Retinal pigment epithelial cell (primary cell): ENCODE measurements around the gene PRDM16.

Source experiments
- DNase-seq: peaks from one replicate; pipeline ENCODE4 v3.0.0-alpha.2; 2010; ENCODE audit warnings: low read depth
- H3K4me3 ChIP-seq: 2 replicates; pipeline ENCODE4 v1.5.1; 2011; ENCODE audit warnings: mild to moderate bottlenecking, low read length, control low read depth, moderate library complexity
- CTCF ChIP-seq: conservative IDR thresholded peaks from 2 replicates; pipeline ENCODE4 v1.5.1; 2011; ENCODE audit warnings: low read depth, low read length, control low read depth, inconsistent platforms

The PRDM16 gene

GRCh38 chr1:3402258-3403010, 333.4 kb downstream of the PRDM16 start:
- no peak for DNase-seq
- no peak for TF ChIP-seq CTCF

GRCh38 chr1:3403011-3403345, 334.0 kb downstream of the PRDM16 start:
- no peak overlapping the region for H3K4me3 ChIP-seq
- DNase-seq, result no peak
- no peak for TF ChIP-seq CTCF

More at GRCh38 chr1:3402258-3403010, 333.4 kb downstream of the PRDM16 start:
- H3K4me3 ChIP-seq, result no peak overlapping the region

- peak; percentile 52 for TF ChIP-seq CTCF
- no peak for DNase-seq
- H3K4me3 ChIP-seq, result no peak overlapping the region
These were observed 334.6 kb downstream of the PRDM16 start for GRCh38 chr1:3403388-3404231.

- H3K4me3 ChIP-seq, result no peak overlapping the region
- DNase-seq, result no peak
- TF ChIP-seq CTCF, result no peak
These were observed 335.3 kb downstream of the PRDM16 start for GRCh38 chr1:3404301-3404700.

- H3K4me3 ChIP-seq, result no peak overlapping the region
- no peak for DNase-seq
- no peak for TF ChIP-seq CTCF
These were observed 335.8 kb downstream of the PRDM16 start for GRCh38 chr1:3404801-3405200.

GRCh38 chr1:3405491-3405890, 336.5 kb downstream of the PRDM16 start:
- TF ChIP-seq CTCF, result no peak
- no peak for DNase-seq
- no peak overlapping the region for H3K4me3 ChIP-seq
